Ascending aorta (tissue), 2 donors: ENCODE results near the gene FBL. TPM values are rescaled to one million over a fixed set of nuclear protein-coding genes. Genes with fewer than 3 reads are reported as not detected.
"Not testable (repeated sequence)": the region's sequence is repeated elsewhere in the genome, so short reads cannot be mapped to it uniquely, and the experiment has no call there.

Experiments
- DNase-seq, 2 donors: peaks; one replicate each; pipeline ENCODE4 v3.0.0-alpha.2; 2019; ENCODE audit warnings: low spot score in 2 of 2
- H3K27ac ChIP-seq, 2 donors: fragments of 200-600 bp; sonication (generic); one replicate each; pipeline ENCODE4 v1.5.1; 2016 to 2017; ENCODE audit warnings: mild to moderate bottlenecking in 1 of 2
- H3K27me3 ChIP-seq: fragments of 200-600 bp; sonication (generic); one replicate; pipeline ENCODE4 v1.5.1; 2017
- H3K36me3 ChIP-seq, 2 donors: fragments of 200-600 bp; sonication (generic); one replicate each; pipeline ENCODE4 v1.5.1; 2016
- H3K4me1 ChIP-seq, 2 donors: fragments of 200-600 bp; sonication (generic); one replicate each; pipeline ENCODE4 v1.5.1; 2016 to 2017; ENCODE audit warnings: mild to moderate bottlenecking in 1 of 2
- H3K4me3 ChIP-seq, 2 donors: fragments of 200-600 bp; sonication (generic); one replicate each; pipeline ENCODE4 v1.5.1; 2016 to 2017; ENCODE audit warnings: mild to moderate bottlenecking in 1 of 2
- H3K9me3 ChIP-seq, 2 donors: fragments of 200-600 bp; sonication (generic); one replicate each; pipeline ENCODE4 v1.5.1; 2016
- intact Hi-C: fragments of 100-400 bp; cut with DNase I; formaldehyde crosslinking; loops from one replicate; pipeline ENCODE4 v1.15.1; 2023
- total RNA-seq: library from RNA; depleted of rRNA; stranded (reverse); fragments of >200 nt; gene quantifications from one replicate; pipeline ENCODE4 v1.1.0, GENCODE V29; 2016
- TF ChIP-seq, protein P1 (sequence below), 3 experiments: fragments of 200-600 bp in 2 of 3; fragments of 450-650 bp in 1 of 3; sonication (generic) in 2 of 3; IDR thresholded peaks; one replicate each; pipeline ENCODE4 v1.5.1; 2016 to 2019; ENCODE audit warnings: antibody characterized with exemption in 3 of 3, mild to moderate bottlenecking in 1 of 3, moderate library complexity in 1 of 3

FBL gene
- total RNA-seq, 1 donor from 2014 or later, result 92.1 TPM

DNA sequence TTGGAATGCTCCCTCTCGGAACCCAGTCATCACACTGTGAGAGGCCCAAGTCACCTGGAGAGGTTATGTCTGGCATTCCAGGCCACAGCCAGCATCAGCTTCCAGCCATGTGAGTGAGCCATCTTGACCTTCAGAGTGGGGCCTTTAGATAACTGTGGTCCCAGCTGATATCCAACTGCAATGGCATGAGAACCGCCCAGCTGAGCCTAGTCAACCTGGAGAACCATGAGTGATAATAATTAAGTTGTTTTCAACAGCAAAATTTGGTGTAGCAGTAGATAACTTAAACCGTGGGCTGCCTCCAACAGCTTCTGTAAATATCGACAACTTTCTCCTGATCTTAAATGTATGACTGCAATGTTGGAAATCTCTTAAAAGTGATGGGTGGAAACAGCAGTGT is 36.8 kb downstream of the FBL start:
- no peaks in the 10 kb centered on the region for H3K36me3 ChIP-seq
- H3K4me3 ChIP-seq, result no peak overlapping the region
- TF ChIP-seq, protein P1, sequence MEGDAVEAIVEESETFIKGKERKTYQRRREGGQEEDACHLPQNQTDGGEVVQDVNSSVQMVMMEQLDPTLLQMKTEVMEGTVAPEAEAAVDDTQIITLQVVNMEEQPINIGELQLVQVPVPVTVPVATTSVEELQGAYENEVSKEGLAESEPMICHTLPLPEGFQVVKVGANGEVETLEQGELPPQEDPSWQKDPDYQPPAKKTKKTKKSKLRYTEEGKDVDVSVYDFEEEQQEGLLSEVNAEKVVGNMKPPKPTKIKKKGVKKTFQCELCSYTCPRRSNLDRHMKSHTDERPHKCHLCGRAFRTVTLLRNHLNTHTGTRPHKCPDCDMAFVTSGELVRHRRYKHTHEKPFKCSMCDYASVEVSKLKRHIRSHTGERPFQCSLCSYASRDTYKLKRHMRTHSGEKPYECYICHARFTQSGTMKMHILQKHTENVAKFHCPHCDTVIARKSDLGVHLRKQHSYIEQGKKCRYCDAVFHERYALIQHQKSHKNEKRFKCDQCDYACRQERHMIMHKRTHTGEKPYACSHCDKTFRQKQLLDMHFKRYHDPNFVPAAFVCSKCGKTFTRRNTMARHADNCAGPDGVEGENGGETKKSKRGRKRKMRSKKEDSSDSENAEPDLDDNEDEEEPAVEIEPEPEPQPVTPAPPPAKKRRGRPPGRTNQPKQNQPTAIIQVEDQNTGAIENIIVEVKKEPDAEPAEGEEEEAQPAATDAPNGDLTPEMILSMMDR (IDR thresholded peaks at IDR 0.05), result no peak
- H3K27ac ChIP-seq, result no peak overlapping the region
- H3K9me3 ChIP-seq, result no peaks in the 10 kb centered on the region
- H3K27me3 ChIP-seq, result no peaks in the 10 kb centered on the region
- no peak for DNase-seq
- intact Hi-C loops, result no loop called here
- no peaks in the 10 kb centered on the region for H3K4me1 ChIP-seq

DNA sequence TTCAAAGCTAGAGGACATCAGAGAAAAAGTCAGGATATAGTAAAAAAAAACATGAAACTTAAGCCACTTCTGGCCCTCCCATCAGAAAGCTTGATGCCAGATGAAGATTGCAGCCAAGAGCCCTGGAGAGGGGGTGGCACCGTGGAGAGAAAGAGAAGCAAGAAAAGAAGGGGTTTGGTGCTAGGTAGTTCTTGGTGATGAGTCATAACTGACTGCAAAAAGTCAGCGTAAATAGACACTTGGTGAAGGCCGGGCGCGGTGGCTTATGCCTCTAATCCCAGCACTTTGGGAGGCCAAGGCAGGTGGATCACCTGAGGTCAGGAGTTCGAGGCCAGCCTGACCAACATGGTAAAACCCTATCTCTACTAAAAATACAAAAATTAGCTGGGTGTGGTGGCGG is 37.5 kb downstream of the FBL start:
- H3K36me3 ChIP-seq, DNase-seq, H3K9me3 ChIP-seq, H3K27me3 ChIP-seq, H3K4me1 ChIP-seq, H3K4me3 ChIP-seq, H3K27ac ChIP-seq, intact Hi-C loops: not testable (repeated sequence)

DNA sequence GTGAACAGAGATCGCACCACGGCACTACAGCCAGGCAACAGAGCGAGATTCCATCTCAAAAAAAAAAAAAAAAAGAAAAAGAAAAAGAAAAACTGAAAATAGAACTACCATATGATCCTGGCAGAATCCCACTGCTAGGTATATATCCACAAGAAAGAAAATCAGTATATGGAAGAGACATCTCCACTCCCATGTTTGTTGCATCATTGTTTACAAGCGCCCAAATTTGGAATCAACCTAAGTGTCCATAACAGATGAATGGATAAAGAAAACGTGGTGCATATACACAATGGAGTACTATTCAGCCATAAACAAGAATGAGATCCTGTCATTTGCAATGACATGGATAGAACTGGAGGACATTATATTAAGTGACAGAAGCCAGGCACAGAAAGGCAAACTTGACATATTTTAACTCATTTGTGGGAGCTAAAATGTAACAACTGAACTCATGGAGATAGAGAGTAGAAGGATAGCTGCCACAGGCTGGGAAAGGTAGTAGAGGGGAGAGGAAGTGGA is 38.3 kb downstream of the FBL start:
- Histone ChIP-seq H3K27me3 (no peaks in the 10 kb centered on the region), H3K36me3 (no peaks in the 10 kb centered on the region), H3K27ac (no peak overlapping the region), H3K4me1 (no peaks in the 10 kb centered on the region), H3K9me3 (no peaks in the 10 kb centered on the region), H3K4me3 (no peak overlapping the region)
- TF ChIP-seq, protein P1 (IDR thresholded peaks at IDR 0.05), result no peak
- no peak for DNase-seq
- intact Hi-C loops, result no loop called here

DNA sequence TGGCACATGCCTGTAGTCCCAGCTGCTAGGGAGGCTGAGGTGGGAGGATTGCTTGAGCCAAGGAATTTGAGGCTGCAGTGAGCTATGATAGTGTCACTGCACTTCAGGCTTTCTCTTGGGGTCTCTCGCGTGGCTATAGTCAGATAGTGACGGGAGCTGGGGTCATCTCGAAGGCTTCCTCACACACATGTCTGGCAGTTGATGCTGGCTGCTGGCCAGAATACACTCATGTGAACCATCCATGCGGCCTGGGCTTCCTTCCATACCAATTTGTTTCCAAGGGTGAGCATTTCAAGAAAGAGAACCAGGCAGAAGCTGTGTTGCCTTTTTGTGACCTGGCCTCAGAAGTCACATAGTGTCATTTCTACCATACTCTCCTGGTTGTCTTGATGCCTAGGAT is 41.1 kb downstream of the FBL start:
- Histone ChIP-seq H3K4me3 (no peak overlapping the region), H3K36me3 (no peaks in the 10 kb centered on the region), H3K27me3 (no peaks in the 10 kb centered on the region), H3K4me1 (no peaks in the 10 kb centered on the region), H3K9me3 (no peaks in the 10 kb centered on the region), H3K27ac (no peak overlapping the region)
- intact Hi-C loops, result no loop called here
- no peak for DNase-seq
- TF ChIP-seq, protein P1 (IDR thresholded peaks at IDR 0.05), result no peak

DNA sequence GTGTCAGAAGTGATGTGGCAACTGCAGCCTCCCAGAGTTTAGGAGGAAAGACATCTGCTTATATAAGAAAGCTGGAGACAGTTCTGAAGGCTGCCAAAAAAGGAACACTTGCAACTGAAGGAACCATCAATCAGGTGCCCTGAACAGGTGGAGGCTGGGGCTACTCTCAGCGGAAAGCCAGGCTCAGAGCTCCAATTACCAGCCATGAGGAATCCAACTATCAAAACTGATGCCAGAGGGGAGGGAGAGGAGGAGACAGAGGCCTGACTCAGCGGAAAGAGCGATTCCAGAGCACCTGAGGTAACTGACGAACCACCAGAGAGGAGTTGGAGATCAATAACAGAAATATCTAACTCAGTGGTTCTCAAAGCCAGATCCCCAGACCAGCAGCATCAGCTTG is 43.2 kb downstream of the FBL start:
- TF ChIP-seq, protein P1 (IDR thresholded peaks at IDR 0.05), result no peak
- H3K4me3 ChIP-seq, result no peak overlapping the region
- H3K27ac ChIP-seq, result no peak overlapping the region
- no peaks in the 10 kb centered on the region for H3K27me3 ChIP-seq
- H3K36me3 ChIP-seq, result no peaks in the 10 kb centered on the region
- no peak for DNase-seq
- no peaks in the 10 kb centered on the region for H3K4me1 ChIP-seq
- H3K9me3 ChIP-seq, result no peaks in the 10 kb centered on the region
- intact Hi-C loops, result no loop called here

GRCh38 chr19:39797083-39797482 is 49.1 kb downstream of the FBL start:
- intact Hi-C loops, result no loop called here
- H3K4me1 ChIP-seq, result no peaks in the 10 kb centered on the region

More at GRCh38 chr19:39797083-39797482, 49.1 kb downstream of the FBL start:
- H3K27ac ChIP-seq, result no peak overlapping the region
- H3K4me3 ChIP-seq, result no peak overlapping the region
- TF ChIP-seq, protein P1 (IDR thresholded peaks at IDR 0.05), result no peak
- H3K9me3 ChIP-seq, result no peaks in the 10 kb centered on the region
- DNase-seq, result no peak
- no peaks in the 10 kb centered on the region for H3K27me3 ChIP-seq
- no peaks in the 10 kb centered on the region for H3K36me3 ChIP-seq
